NOMO-1 (cell line): ENCODE data around the gene RPSA.
"Not testable (repeated sequence)": the region's sequence is repeated elsewhere in the genome, so short reads cannot be mapped to it uniquely, and the experiment has no call there.

Experiments
- DNase-seq, 2 experiments: peaks; one replicate each; lab custom pipeline; 2025; ENCODE audit not compliant: unreplicated experiment in 2 of 2; lab: John Stamatoyannopoulos, UW

RPSA gene

DNA sequence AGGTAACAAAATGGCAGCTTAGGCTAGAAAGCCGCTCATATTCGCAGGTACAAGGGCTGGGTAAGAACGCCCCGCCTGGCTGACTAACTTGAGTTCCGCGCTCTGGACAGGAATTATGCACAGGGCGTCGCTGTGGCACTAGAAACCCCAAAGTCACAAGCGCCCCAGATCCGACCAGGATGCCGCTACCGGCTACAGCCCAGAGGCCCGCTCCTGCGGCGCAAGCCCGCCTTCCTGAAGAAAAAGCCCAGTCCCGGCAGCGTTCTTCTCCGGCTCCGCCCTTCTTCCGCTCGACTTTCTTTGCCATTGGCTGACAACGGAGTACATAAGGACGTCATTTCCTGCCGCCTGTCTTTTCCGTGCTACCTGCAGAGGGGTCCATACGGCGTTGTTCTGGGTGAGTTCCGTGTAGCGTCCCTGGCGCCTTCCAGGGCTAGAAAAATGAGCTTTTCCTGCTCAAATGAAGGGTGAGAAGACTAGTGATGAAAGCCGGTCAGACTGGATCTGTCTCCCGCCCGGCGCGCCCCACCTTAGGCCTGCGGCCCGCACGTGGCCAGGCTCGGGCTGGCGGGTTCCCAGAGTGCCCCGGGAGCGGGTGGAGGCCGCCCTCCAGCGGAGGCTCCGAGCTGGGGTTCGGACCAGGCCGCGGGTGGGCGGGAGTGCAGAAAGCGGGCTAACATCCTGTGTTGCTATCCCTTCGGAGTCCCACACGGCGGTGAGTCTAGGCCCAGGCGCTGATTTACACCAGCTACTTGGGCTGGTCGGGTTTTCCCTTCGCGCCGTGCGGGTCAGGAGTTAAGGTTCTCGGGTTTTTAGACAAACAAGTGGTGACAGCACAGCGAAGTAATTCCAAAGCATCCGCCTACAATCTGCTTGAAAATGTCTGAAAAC, at the start of gene RPSA:
Gene RPSA, plus strand, starts transcription at position 353 of the 891 bp plus-strand sequence. CDS start 934 bp downstream, outside the sequence.
- DNase-seq: peak; percentile 99

DNA sequence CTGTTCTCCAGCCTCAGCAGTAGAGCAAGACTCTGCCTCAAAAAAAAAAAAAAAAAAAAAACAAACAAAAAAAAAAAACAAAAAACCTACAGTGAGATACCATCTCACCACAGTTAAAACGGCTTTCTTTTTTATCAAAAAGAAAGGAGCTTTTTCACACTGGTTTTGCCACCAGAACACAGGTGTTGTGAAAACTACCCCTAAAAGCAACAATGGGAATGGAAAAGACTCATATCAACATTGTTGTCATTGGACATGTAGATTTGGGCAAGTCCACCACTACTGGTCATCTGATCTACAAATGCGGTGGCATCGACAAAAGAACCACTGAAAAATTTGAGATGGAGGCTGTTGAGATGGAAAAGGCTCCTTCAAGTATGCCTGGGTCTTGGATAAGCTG, 48.2 kb upstream of the RPSA start:
- DNase-seq: no peak

DNA sequence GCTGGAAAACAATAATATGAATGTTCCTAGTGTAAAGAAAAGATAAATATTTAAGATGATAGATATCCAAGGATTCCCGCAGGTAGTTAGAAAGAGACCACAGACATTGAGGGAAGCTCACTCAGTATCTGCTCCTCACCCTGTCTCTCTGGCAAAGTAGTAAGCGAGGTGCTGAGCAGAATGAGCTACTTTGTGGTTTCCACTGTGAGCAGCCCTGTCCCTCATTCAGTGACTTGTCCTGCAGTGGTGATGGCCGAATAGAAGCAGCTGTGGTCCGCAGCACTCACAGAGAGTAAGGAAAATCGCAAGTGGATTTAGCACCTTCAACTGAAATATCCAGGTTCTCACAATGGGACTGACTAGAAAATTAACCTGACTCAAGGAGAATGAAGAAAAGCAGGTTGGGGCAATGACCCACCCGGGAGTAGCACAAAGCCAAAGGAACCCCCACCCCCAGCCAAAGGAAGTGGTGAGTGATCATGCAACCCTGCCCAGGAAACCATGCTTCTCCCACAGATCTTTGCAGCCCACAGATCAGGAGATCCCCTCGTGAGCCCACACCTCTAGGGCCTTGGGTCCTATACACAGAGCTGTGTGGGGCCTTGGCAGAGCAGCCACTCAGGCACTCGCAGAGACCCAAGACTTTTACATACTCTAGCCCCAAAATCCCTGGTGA, 45.1 kb upstream of the RPSA start:
- DNase-seq: no peak

DNA sequence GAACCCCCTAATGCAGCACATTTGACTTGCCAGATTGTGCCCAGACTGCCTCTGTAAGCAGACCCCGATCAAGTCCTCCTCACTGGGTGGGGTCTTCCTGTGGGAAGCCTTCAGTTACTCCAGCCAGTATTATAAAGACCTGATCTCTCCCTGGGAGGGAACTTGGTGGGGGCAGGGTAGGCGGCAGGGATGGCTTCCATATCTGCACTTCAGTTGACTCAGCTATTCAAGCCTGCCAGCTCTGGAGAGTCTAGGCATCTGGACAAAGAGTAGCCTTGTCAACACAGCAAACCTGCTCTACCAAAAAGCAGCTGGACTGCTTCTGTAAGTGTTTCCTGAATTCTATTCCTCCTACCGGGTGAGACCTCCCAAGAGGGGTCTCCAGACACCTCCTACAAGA, 44.3 kb upstream of the RPSA start:
- no peak for DNase-seq

DNA sequence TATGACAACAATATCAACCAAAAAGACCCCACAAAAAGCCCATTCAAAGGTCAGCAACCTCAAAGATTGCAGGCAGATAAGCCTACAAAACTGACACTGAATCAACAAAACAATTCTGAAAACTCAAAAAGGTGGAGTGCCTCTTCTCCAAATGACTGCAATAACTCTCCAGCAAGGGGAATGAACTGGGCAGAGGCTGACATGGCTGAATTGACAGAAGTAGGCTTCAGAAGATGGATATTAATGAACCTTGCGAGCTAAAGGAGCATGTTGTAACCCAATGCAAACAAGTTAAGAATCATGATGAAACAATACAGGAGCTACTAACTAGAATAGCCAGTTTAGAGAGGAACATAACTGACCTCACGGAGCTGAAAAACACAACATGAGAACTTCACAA, 43.7 kb upstream of the RPSA start:
- DNase-seq: no peak

DNA sequence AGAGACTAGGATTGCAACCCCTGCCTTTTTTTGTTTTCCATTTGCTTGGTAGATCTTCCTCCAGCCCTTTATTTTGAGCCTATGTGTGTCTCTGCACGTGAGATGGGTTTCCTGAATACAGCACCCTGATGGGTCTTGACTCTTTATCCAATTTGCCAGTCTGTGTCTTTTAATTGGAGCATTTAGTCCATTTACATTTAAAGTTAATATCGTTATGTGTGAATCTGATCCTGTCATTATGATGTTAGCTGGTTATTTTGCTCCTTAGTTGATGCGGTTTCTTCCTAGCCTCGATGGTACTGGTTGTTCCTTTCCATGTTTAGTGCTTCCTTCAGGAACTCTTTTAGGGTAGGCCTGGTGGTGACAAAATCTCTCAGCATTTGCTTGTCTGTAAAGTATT, 36.1 kb upstream of the RPSA start:
- not testable (repeated sequence) for DNase-seq

DNA sequence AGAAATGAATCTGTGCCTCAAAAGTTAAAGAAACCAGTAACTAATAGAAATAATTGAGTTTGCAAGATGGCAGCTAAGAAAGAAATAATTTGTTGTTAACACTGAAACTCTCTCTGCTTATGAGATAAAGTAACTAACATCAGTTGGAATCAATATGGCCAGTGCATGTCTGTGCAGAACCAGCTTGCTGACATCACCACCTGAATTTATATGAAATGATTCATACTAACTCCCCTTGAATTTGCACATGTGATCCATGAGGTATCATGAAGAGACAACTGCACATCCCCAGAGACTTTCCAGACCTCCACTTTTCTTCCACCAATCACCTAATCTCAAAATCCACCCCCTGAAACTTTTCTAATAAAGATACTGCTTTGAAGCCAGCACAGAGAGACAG, 33.7 kb upstream of the RPSA start:
- DNase-seq: no peak

DNA sequence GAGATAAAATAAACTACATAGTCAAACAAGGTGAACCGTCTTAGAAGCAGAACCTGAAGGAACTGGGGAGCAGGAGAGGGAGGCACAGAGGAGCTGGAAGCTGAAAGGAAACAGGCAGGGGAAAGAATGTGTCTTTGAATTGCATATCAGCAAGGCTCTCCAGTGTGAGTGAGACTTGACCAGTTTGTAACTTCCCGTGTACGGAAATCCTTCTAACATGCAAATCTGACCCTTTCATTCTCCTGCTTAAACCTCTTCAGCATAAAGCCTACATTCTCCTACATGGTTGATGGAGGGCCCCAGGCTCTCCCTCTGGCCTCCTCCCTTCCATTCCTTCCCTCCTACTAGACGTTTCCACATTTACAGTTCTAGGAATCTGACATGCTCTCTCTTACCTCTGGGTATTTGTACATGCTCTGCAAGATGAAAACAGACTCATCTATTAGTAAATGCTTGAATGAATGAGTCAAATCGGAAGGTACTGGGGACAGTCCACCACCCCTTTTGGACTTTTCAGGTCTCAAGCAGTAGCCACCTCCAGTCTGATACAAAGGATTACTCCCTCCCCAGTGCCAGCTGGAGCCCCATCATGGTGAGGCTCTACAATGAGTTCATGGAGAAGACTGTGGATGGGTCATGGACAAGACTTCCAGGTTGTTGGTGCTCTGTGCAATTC, 29.4 kb upstream of the RPSA start:
- no peak for DNase-seq

DNA sequence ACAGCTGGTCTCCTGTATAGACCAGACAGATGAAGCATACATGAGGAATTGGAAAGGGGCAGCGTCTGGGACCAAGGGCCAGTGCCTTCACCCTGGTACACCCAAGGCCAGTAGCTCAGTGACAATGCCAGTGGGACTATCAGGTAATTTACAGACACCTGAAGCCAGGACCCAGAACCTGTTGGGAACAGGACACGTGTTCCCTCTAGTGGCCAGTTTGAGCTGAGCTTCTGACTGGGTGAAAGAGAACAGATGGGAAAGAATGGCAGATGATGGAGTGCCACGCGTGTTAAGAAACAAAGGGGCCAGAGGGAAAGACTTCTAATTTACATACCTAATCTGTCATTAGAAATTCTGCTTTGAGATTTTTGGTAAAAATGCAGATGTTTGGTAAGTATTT, 28.4 kb upstream of the RPSA start:
- no peak for DNase-seq

DNA sequence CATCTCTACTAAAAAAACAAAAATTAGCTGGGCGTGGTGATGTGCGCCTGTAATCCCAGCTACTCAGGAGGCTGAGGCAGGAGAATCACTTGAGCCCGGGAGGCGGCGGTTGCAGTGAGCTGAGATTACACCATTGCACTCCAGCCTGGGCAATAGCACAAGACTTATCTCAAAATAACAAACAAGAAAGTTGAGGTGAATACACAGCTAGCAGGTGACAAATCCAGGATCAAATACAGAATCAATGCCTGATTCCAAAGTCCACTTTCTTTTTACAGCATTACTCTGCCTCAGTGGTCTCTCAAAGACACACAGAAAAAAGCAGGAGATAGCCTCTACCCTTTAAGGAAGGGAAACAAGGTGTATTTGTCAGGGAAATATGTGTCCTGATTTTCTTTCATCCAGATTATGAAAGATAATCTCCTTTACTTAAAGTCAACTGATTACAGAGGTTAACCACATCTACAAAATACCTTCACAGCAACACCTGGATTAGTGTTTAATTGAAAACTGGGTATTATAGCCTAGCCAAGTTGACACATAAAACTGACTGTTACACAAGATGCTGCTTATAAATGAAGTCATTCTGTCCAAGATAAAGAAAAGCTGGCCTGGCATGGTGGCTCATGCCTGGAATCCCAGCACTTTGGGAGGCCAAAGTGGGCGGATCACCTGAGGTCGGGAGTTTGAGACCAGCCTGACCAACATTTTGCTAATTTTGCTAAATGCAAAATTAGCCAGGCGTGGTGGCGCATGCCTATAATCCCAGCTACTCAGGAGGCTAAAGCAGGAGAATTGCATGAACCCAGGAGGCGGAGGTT, 27.4 kb upstream of the RPSA start:
- DNase-seq: no peak

DNA sequence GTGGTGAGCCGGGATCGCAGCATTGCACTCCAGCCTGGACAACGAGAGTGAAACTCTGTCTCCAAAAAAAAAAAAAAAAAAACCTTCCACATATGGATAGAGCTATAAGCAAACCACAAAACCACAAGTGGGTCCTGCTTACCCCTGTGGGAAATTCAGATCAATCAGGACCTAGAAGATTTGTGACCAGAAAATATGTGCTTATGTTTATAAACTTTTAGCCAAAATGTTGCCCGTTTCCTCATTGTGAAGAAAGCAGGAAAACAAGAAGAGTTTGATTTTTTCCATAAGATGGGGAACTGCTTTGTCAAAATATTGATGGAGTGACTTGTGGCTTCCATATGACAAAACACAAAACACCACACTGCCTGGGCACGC, 26.8 kb upstream of the RPSA start:
- no peak for DNase-seq

DNA sequence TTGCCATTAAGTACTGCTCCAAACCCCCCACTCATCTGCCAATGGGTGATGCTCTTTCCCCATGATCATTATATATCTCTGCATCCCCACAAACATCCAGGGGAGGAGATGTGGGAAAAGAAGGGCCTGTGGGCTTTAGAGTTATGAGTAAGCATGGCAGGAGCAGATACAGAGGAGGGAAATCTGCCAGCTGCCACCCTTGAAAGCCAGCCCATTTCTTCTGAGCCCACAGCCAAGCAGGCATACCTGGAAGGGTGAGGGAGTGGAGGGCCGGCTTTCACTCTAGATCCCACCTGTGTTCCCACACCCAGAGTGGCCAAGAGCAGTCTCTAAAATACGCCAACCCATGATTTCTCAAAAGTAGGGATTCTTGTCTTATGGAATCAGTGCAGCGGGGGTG, 25.1 kb upstream of the RPSA start:
- no peak for DNase-seq

DNA sequence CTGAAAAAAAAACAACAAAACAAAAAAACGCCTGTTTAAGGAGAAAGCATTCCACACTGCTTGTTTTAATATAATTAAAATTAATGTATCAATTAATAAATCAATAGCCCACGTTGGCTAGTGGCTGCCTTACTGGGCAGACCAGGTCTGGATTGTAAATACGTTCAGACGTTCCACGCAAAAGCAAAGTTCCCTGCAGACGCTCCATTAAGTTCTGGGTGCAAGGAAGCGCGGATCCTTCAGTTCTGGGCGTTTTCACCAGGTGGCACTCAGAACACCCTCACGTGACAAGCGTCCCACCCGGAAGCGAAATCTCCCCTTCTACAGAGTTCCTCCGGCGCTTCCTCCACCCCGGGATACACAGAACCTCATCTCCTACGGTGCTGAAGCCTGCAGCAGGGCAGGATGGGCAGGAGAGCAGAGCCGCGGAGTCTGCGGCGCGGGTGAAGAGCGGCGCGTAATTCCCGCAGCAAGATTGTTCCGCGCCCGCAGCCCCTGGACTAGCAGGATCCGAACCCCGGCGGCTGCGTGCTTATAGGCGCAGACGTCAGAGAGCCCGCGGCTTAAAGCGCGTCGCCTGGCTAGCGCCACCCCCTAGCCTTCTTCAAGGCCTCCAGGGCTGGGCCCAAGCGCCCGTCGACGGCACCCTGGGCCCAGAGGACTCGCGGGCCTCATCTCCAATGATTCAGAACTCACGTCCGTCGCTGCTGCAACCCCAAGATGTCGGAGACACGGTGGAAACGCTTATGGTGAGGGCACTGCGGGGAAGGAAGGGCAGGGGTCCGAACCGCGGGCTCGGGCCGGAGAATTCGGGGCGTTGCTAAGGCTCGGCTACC, 23.3 kb upstream of the RPSA start, which contains the start of gene SLC25A38:
Gene SLC25A38, plus strand, starts transcription at position 326 of the 836 bp plus-strand sequence. Its CDS starts 355 bp downstream, at position 681.
- DNase-seq: no peak

DNA sequence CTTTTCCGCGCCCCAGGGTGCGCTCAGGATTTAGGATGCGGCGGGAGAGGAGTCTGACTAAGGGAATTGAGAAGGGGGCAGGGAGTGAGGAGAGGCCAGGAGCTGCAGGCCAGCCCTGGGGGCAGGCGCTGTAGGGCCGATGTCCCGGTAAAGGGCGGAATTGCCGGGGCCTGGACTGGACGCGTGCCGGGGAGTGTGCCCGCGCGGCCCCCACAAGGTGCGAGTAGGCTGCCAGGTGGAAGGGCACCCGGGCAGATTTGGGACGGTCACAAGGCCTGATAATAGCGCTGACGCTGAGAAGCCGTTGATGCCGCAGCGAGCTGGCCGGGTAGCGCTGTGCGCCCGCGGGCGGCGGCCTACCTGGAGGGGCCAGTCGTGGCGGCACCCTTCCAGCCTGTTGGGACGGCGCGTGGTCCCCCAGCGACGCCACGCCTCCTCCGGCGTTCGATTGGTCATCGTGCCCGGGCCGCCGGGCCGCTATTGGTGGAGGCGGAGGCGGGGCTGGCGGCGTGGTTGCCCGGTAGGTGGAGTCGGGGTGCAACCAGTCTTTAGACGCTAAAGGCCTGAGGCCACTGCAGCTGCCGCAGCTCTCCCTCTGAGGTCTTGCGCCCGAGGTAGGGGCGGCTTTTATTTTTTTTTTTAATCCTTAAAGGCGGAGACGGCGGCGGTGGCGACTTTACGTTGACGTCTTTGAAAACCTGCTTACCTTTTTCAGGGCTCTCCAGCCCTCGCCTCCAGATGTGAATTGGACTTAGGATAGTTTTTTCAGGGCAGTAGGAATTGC, 22.4 kb upstream of the RPSA start:
- no peak for DNase-seq

DNA sequence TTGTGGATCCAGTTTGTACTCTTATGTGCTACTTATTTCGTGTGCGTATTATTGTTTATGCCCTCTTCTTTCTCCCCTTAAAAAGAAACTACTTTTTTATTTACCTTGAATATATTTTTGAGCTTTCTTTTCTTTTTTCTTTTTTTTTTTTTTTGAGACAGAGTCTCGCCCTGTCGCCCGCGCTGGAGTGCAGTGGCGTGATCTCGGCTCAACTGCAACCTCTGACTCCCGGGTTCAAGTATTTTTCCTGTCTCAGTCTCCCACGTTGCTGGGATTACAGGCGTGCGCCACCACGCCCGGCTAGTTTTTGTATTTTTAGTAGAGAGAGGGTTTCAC, 21.9 kb upstream of the RPSA start:
- no peak for DNase-seq

DNA sequence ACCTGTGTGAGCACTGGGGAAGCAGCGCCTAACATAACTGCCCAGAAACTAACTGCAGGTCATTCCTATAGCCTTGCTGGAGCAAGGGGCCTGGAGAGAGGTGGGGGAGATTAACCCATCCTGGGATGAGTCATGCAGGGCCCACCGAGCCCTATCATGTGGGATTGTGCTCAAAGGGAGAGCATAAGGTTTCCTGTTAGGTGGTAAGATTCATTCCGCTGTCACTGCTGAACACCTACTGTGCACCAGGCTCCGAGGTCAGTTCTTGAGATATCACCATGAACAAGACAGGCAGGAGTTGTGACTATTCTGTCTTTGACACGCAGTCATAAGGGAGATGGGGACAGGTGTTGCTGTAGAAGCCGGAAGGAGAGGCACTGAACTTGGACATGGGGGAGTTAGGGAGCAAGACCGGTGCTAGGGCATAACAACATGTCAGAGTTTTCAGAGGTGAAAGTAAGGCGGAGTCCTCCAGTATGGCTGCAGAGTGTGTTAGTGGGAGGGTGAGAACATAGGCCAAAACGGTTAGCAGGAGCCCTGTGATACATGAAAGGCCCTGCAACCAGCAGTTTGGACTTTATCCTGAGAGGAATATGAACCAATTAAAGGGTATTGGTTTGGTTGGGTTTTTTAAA, 20.9 kb upstream of the RPSA start:
- DNase-seq: no peak

DNA sequence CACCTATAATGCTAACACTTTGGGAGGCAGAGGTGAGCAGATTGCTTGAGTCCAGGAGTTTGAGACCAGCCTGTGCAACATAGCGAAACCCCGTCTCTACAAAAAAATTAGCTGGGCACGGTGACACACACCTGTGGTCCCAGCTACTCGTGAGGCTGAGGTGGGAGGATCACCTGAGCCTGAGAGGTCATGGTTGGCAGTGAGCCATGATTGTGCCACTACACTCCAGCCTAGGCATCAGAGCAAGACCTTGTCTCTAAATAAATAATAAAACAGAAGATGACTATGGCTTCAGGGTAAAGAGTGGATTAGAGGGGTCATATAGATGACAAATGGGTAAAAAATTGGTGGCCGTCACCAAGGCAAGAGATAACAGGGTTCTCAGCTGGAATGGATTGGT, 20.2 kb upstream of the RPSA start:
- DNase-seq: no peak

DNA sequence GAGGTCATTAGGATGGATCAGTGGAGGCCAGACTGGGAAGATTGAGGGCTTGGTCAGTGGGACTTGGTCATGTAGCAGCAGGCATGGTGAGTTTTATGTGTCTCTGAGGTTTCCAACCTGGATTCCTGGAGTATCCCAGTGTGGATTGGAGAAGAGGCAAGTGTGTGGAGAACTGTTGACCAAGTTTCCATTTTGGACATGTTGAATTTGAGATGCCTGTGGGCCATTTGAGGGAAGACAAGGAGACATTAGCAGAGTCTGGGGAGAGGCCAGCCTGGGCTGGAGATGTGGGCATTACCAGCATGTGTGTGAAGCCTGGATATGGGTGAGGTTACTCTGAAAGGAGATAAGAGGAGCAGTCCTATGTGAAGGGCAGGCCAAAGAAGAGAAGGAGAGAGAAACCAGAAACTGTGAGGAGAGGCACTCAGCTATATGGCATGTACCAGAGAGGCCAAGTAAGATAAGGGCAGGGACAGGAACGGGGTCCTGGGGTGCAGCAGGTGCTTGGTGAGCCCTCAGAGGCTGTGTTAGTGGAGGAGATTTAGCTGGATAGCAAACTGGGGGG, 19.0 kb upstream of the RPSA start:
- no peak for DNase-seq
